ENCODE measurements around the gene ATP2B2.

- TF ChIP-seq CTCF (IDR thresholded peaks at IDR 0.05 in 2 of 3, conservative IDR thresholded peaks at IDR 0.05 in 1 of 3; ENCODE audit: insufficient read depth in 2 of 3, low read depth in 1 of 3, low read length in 3 of 3) (no peak), PRDM10 (IDR thresholded peaks at IDR 0.05; ENCODE audit: partially characterized antibody) (no peak), ZNF217 (CRISPR knock-in tag; IDR thresholded peaks at IDR 0.05) (no peak), THAP12 (CRISPR knock-in tag; IDR thresholded peaks at IDR 0.05) (no peak), DLX4 (CRISPR knock-in tag; IDR thresholded peaks at IDR 0.05) (no peak), TAF1 (IDR thresholded peaks at IDR 0.05; ENCODE audit: control insufficient read depth, extremely low read depth, insufficient read depth, low read length, severe bottlenecking) (no peak), FIP1L1 (IDR thresholded peaks at IDR 0.05; ENCODE audit: low read depth, low read length, poor library complexity, severe bottlenecking) (no peak), JUNB (CRISPR knock-in tag; conservative IDR thresholded peaks at IDR 0.05) (no peak), EHMT2 (IDR thresholded peaks at IDR 0.05) (no peak), CHAMP1 (IDR thresholded peaks at IDR 0.05) (no peak), LCOR (CRISPR knock-in tag; IDR thresholded peaks at IDR 0.05) (no peak), SOX6 (IDR thresholded peaks at IDR 0.05) (no peak), NFRKB (IDR thresholded peaks at IDR 0.05; ENCODE audit: low read depth) (no peak)
These were observed 189.5 kb downstream of the ATP2B2 start for GRCh38 chr3:10315771-10316344.
